HG03565 (cell line): ENCODE results near the gene PHLDA3.

ENCODE experiments used
- ATAC-seq: cut with Tn5 transposase; IDR thresholded peaks from one replicate; pipeline ENCODE4 v1.9.1; 2021; ENCODE audit warnings: mild to moderate bottlenecking, moderate library complexity; ENCODE audit not compliant: unreplicated experiment

Gene PHLDA3

GRCh38 chr1:201436393-201436792, 32.6 kb downstream of the PHLDA3 start:
- no peak for ATAC-seq

GRCh38 chr1:201434266-201434665, 34.7 kb downstream of the PHLDA3 start:
- ATAC-seq, result no peak

GRCh38 chr1:201433609-201434008, 35.4 kb downstream of the PHLDA3 start:
- ATAC-seq, result no peak

- ATAC-seq, result no peak
Measured at GRCh38 chr1:201430776-201431175, 38.2 kb downstream of the PHLDA3 start.

GRCh38 chr1:201429736-201430501, 39.1 kb downstream of the PHLDA3 start:
- no peak for ATAC-seq

GRCh38 chr1:201427963-201428362, 41.0 kb downstream of the PHLDA3 start:
- no peak for ATAC-seq

- no peak for ATAC-seq
Measured at GRCh38 chr1:201426479-201427310, 42.3 kb downstream of the PHLDA3 start.

GRCh38 chr1:201424146-201424545, 44.8 kb downstream of the PHLDA3 start:
- ATAC-seq, result no peak

- ATAC-seq, result no peak
Measured at GRCh38 chr1:201423655-201424054, 45.3 kb downstream of the PHLDA3 start.

GRCh38 chr1:201422436-201423030, 46.5 kb downstream of the PHLDA3 start:
- no peak for ATAC-seq

- no peak for ATAC-seq
Measured at GRCh38 chr1:201422026-201422425, 47.0 kb downstream of the PHLDA3 start.

- ATAC-seq, result no peak
Measured at GRCh38 chr1:201421041-201421440, 47.9 kb downstream of the PHLDA3 start.

GRCh38 chr1:201420608-201421002, 48.4 kb downstream of the PHLDA3 start:
- no peak for ATAC-seq

- ATAC-seq, result no peak
Measured at GRCh38 chr1:201419746-201420607, 49.0 kb downstream of the PHLDA3 start.

GRCh38 chr1:201419256-201419655, 49.7 kb downstream of the PHLDA3 start:
- ATAC-seq, result no peak

GRCh38 chr1:201418461-201418860, 50.5 kb downstream of the PHLDA3 start:
- ATAC-seq, result no peak
